K562 (cell line): Measurements from ENCODE around the gene FAM53C. TPM values are rescaled to one million over a fixed set of nuclear protein-coding genes. Genes with fewer than 3 reads are reported as not detected.
A peak's percentile ranks its signal among the peaks of the same experiment; 100 is the strongest.

ENCODE experiments used
- CBX2 ChIP-seq: fragments of 200-600 bp; sonication (generic); IDR thresholded peaks from one replicate; pipeline ENCODE4 v1.6.1; 2012; ENCODE audit warnings: mild to moderate bottlenecking, low read length, inconsistent platforms; ENCODE audit not compliant: insufficient read depth, poor library complexity, severe bottlenecking
- CXXC5 ChIP-seq: fragments of 250-450 bp; sonication (Bioruptor Pico); IDR thresholded peaks from 2 replicates; pipeline ENCODE4 v1.8.0; 2022; ENCODE audit warnings: inconsistent platforms, mild to moderate bottlenecking, moderate library complexity
- DPF2 ChIP-seq: fragments of 450-650 bp; IDR thresholded peaks from 2 replicates; pipeline ENCODE4 v1.6.1; 2016
- EGR1 ChIP-seq: fragments of 450-650 bp; conservative IDR thresholded peaks from 2 replicates; pipeline ENCODE4 v1.6.1; 2017; ENCODE audit warnings: mild to moderate bottlenecking
- EP400 ChIP-seq: fragments of 450-650 bp; IDR thresholded peaks from 2 replicates; pipeline ENCODE4 v1.6.1; 2017; ENCODE audit warnings: antibody characterized with exemption, mild to moderate bottlenecking, moderate library complexity
- FOXJ3 ChIP-seq: sonication (generic); formaldehyde crosslinking; IDR thresholded peaks from 2 replicates; pipeline ENCODE4 v1.4.0; 2020; ENCODE audit warnings: mild to moderate bottlenecking, missing genetic modification reagents
- HDGF ChIP-seq: fragments of 450-650 bp; IDR thresholded peaks from 2 replicates; pipeline ENCODE4 v1.6.1; 2016
- JUND ChIP-seq, 2 experiments: IDR thresholded peaks; 2 replicates in 1 of 2; 3 replicates in 1 of 2; pipeline ENCODE4 v1.6.1; 2011; ENCODE audit warnings: borderline replicate concordance in 2 of 2, low read depth in 2 of 2, low read length in 2 of 2, improper control_type of control experiment in 1 of 2, missing biosample characterization in 1 of 2, missing genetic modification characterization in 1 of 2, missing genetic modification reagents in 1 of 2
- NCOA4 ChIP-seq: fragments of 450-650 bp; IDR thresholded peaks from 2 replicates; pipeline ENCODE4 v1.6.1; 2018; ENCODE audit warnings: mild to moderate bottlenecking; ENCODE audit not compliant: partially characterized antibody
- NCOA6 ChIP-seq: fragments of 450-650 bp; IDR thresholded peaks from 2 replicates; pipeline ENCODE4 v1.6.1; 2017; ENCODE audit warnings: mild to moderate bottlenecking
- NCOR1 ChIP-seq: fragments of 450-650 bp; IDR thresholded peaks from 2 replicates; pipeline ENCODE4 v1.6.1; 2016; ENCODE audit warnings: mild to moderate bottlenecking, moderate library complexity
- PURB ChIP-seq: sonication (generic); formaldehyde crosslinking; IDR thresholded peaks from 2 replicates; pipeline ENCODE4 v1.9.0; 2021; ENCODE audit warnings: low read depth, mild to moderate bottlenecking, missing genetic modification reagents
- RBM15 ChIP-seq: fragments of 200-400 bp; formaldehyde crosslinking; IDR thresholded peaks from 2 replicates; pipeline ENCODE4 v1.6.1; 2018; ENCODE audit warnings: mild to moderate bottlenecking, low read length, moderate library complexity; ENCODE audit not compliant: insufficient read depth
- REST ChIP-seq, 2 experiments: fragments of 450-650 bp; formaldehyde crosslinking in 1 of 2; IDR thresholded peaks; 2 replicates each; pipeline versions ENCODE4 v1.4.0 to v1.6.1; 2014 to 2020; ENCODE audit warnings: mild to moderate bottlenecking in 2 of 2, borderline replicate concordance in 1 of 2, low read depth in 1 of 2
- SIRT6 ChIP-seq: IDR thresholded peaks from one replicate; pipeline ENCODE4 v1.6.1; 2012; ENCODE audit warnings: low read depth, mild to moderate bottlenecking, control low read depth, inconsistent platforms, low read length, moderate library complexity
- SMARCC2 ChIP-seq: fragments of 450-650 bp; IDR thresholded peaks from 2 replicates; pipeline ENCODE4 v1.6.1; 2017; ENCODE audit warnings: antibody characterized with exemption, moderate library complexity, mild to moderate bottlenecking, low read depth
- TCF3 ChIP-seq: sonication (generic); formaldehyde crosslinking; IDR thresholded peaks from 2 replicates; pipeline ENCODE4 v1.4.0; 2020; ENCODE audit warnings: mild to moderate bottlenecking, missing genetic modification reagents
- YBX1 ChIP-seq: fragments of 450-650 bp; IDR thresholded peaks from 2 replicates; pipeline ENCODE4 v1.7.1; 2016; ENCODE audit warnings: mild to moderate bottlenecking
- ZFP30 ChIP-seq: fragments of 250-450 bp; sonication (Bioruptor Pico); IDR thresholded peaks from 2 replicates; pipeline ENCODE4 v1.8.0; 2022; ENCODE audit warnings: moderate library complexity, mild to moderate bottlenecking, inconsistent platforms, borderline replicate concordance
- ZNF134 ChIP-seq: fragments of 250-450 bp; sonication (Bioruptor Pico); conservative IDR thresholded peaks from 2 replicates; pipeline ENCODE4 v1.4.0; 2020
- ZNF354B ChIP-seq: fragments of 250-450 bp; sonication (Bioruptor Pico); IDR thresholded peaks from 2 replicates; pipeline ENCODE4 v1.4.0; 2020
- ZNF668 ChIP-seq: fragments of 250-450 bp; sonication (Bioruptor Pico); IDR thresholded peaks from 2 replicates; pipeline ENCODE4 v1.8.0; 2022; ENCODE audit warnings: mild to moderate bottlenecking, inconsistent platforms
- polyA plus RNA-seq, 8 experiments: library from polyadenylated mRNA; depleted of rRNA in 4 of 8; stranded (reverse) in 5 of 8; unstranded in 3 of 8; fragments of >200 nt; fragmentation: Nextera tagmentation in 2 of 8; fragmentation: Illumina TruSeq in 1 of 8; extraction: Ambion mirVana in 2 of 8; extraction: Trizol in 1 of 8; gene quantifications; 2 replicates each; pipeline versions ENCODE4 v1.2.1 to v1.2.3, GENCODE V29; 2011 to 2014; ENCODE audit warnings: inconsistent platforms in 1 of 8, missing spikeins in 1 of 8
- total RNA-seq, 7 experiments: library from RNA; depleted of rRNA in 6 of 7; stranded (reverse); fragments of >200 nt in 6 of 7; fragmentation: Illumina TruSeq in 2 of 7; extraction: Trizol in 2 of 7; gene quantifications; 2 replicates each; pipeline versions ENCODE4 v1.2.1 to v1.2.3, GENCODE V29; 2011 to 2021; ENCODE audit warnings: low replicate concordance in 1 of 7

Gene FAM53C
- total and polyA plus RNA-seq, 9 of the 15 experiments (the other 6 are each of a cell fraction or from before 2014, with no cell fraction given): 9.7 to 38.5 (median 25.2) TPM

GRCh38 chr5:138337685-138338410, at the start of gene FAM53C (continued):
- TF ChIP-seq CBX2 (no peak), SMARCC2 (no peak), DPF2 (no peak; the same call in 1 of the 2 replicates), EGR1 (peak; percentile 71), ZNF668 (CRISPR knock-in tag) (no peak), NCOA4 (no peak), ZNF354B (CRISPR knock-in tag) (no peak), HDGF (no peak), RBM15 (no peak), FOXJ3 (CRISPR knock-in tag) (no peak), ZNF134 (no peak), EP400 (peak; percentile 75), REST (IDR thresholded peaks at IDR 0.05; ENCODE audit: borderline replicate concordance) (peak; percentile 36; the same call in 1 of the 2 replicates), REST (CRISPR knock-in tag; IDR thresholded peaks at IDR 0.05; ENCODE audit: low read depth) (0 out of 2 replicates have a peak, but pooled peaks have one; percentile 57), JUND (IDR thresholded peaks at IDR 0.05; ENCODE audit: borderline replicate concordance, low read depth, low read length) (peak; percentile 93), JUND (tag; IDR thresholded peaks at IDR 0.05; ENCODE audit: borderline replicate concordance, low read depth, low read length) (peak; percentile 44; the same call in 2 of the 3 replicates), YBX1 (no peak), SIRT6 (no peak), TCF3 (CRISPR knock-in tag) (no peak), CXXC5 (CRISPR knock-in tag) (peak; percentile 85), ZFP30 (CRISPR knock-in tag) (no peak), NCOR1 (peak; percentile 55), NCOA6 (no peak), PURB (CRISPR knock-in tag) (no peak)
